WTC11 (cell line): ENCODE measurements around the gene ARHGAP25. TPM values are rescaled to one million over a fixed set of nuclear protein-coding genes. Genes with fewer than 3 reads are reported as not detected.

Experiments
- ATAC-seq: fragments of 200-7000 bp; cut with Tn5 transposase; 2 replicates; pipeline ENCODE4 v1.10.0; 2021; ENCODE audit warnings: mild to moderate bottlenecking, moderate library complexity
- CTCF ChIA-PET: fragments of 300-600 bp; sonication (Branson Sonifier 250); formaldehyde crosslinking; loops from one replicate; lab custom pipeline; 2021; ENCODE audit warnings: antibody characterized with exemption; lab: Charles Lee
- POLR2A ChIA-PET: fragments of 350-600 bp; sonication (Branson Sonifier 250); formaldehyde crosslinking; loops from one replicate; lab custom pipeline; 2021; ENCODE audit warnings: antibody characterized with exemption; lab: Charles Lee
- DNase-seq: peaks from one replicate; pipeline ENCODE4 v3.0.0; 2021; ENCODE audit warnings: low spot score
- H3K27ac Mint-ChIP-seq: 2 replicates; pipeline ENCODE4 v1.8.0; 2021; ENCODE audit warnings: mixed read lengths
- H3K27me3 Mint-ChIP-seq: 2 replicates; pipeline ENCODE4 v1.8.0; 2021; ENCODE audit warnings: low read depth, mild to moderate bottlenecking, moderate library complexity, mixed read lengths
- H3K36me3 Mint-ChIP-seq: 2 replicates; pipeline ENCODE4 v1.8.0; 2021; ENCODE audit warnings: mixed read lengths
- H3K4me1 Mint-ChIP-seq: 2 replicates; pipeline ENCODE4 v1.8.0; 2022; ENCODE audit warnings: mixed read lengths
- H3K4me3 Mint-ChIP-seq: 2 replicates; pipeline ENCODE4 v1.8.0; 2021; ENCODE audit warnings: mild to moderate bottlenecking, moderate library complexity, mixed read lengths
- H3K9me3 Mint-ChIP-seq: 2 replicates; pipeline ENCODE4 v1.8.0; 2021; ENCODE audit warnings: mixed read lengths
- AFF4 ChIP-seq: sonication (generic); formaldehyde crosslinking; IDR thresholded peaks from 2 replicates; pipeline ENCODE4 v1.8.1; 2023; ENCODE audit warnings: mild to moderate bottlenecking, missing genetic modification reagents, borderline replicate concordance
- AR ChIP-seq: fragments of 250-450 bp; sonication (Bioruptor Pico); IDR thresholded peaks from 2 replicates; pipeline ENCODE4 v1.9.0; 2021; ENCODE audit warnings: mild to moderate bottlenecking
- ATF2 ChIP-seq: sonication (generic); formaldehyde crosslinking; IDR thresholded peaks from 2 replicates; pipeline ENCODE4 v1.8.1; 2022; ENCODE audit warnings: low read depth, missing genetic modification reagents, borderline replicate concordance
- ATF6 ChIP-seq: sonication (generic); formaldehyde crosslinking; IDR thresholded peaks from 2 replicates; pipeline ENCODE4 v1.8.1; 2023; ENCODE audit warnings: mild to moderate bottlenecking, missing genetic modification reagents
- E2F5 ChIP-seq: sonication (generic); formaldehyde crosslinking; IDR thresholded peaks from 2 replicates; pipeline ENCODE4 v1.8.1; 2022; ENCODE audit warnings: mild to moderate bottlenecking, moderate library complexity, missing genetic modification reagents
- ETV6 ChIP-seq: sonication (generic); formaldehyde crosslinking; IDR thresholded peaks from 2 replicates; pipeline ENCODE4 v1.8.1; 2022; ENCODE audit warnings: mild to moderate bottlenecking, missing genetic modification reagents
- HMGA2 ChIP-seq: fragments of 250-450 bp; sonication (Bioruptor Pico); IDR thresholded peaks from 2 replicates; pipeline ENCODE4 v1.4.0; 2021; ENCODE audit warnings: mild to moderate bottlenecking, moderate library complexity
- NFYB ChIP-seq: sonication (generic); formaldehyde crosslinking; conservative IDR thresholded peaks from 2 replicates; pipeline ENCODE4 v1.8.0; 2022; ENCODE audit warnings: low read depth, missing genetic modification reagents
- PREB ChIP-seq: sonication (generic); formaldehyde crosslinking; IDR thresholded peaks from 2 replicates; pipeline ENCODE4 v1.8.1; 2022; ENCODE audit warnings: mild to moderate bottlenecking, missing genetic modification reagents, moderate library complexity, borderline replicate concordance
- SMAD3 ChIP-seq: sonication (generic); formaldehyde crosslinking; IDR thresholded peaks from 2 replicates; pipeline ENCODE4 v1.8.0; 2022; ENCODE audit warnings: missing genetic modification reagents, mild to moderate bottlenecking, borderline replicate concordance
- STAT6 ChIP-seq: sonication (generic); formaldehyde crosslinking; conservative IDR thresholded peaks from 2 replicates; pipeline ENCODE4 v1.8.1; 2023; ENCODE audit warnings: mild to moderate bottlenecking, low read depth, missing genetic modification reagents, moderate library complexity
- TEAD4 ChIP-seq: sonication (generic); formaldehyde crosslinking; IDR thresholded peaks from 2 replicates; pipeline ENCODE4 v1.8.0; 2022; ENCODE audit warnings: mild to moderate bottlenecking, missing genetic modification reagents
- ZMAT4 ChIP-seq: fragments of 250-450 bp; sonication (Bioruptor Pico); IDR thresholded peaks from 2 replicates; pipeline ENCODE4 v1.9.0; 2021; ENCODE audit warnings: mild to moderate bottlenecking
- ZNF121 ChIP-seq: sonication (generic); formaldehyde crosslinking; IDR thresholded peaks from 2 replicates; pipeline ENCODE4 v1.8.0; 2023; ENCODE audit warnings: missing genetic modification reagents
- ZNF263 ChIP-seq: sonication (generic); formaldehyde crosslinking; IDR thresholded peaks from 2 replicates; pipeline ENCODE4 v1.8.1; 2022; ENCODE audit warnings: low read depth, mild to moderate bottlenecking, moderate library complexity, missing genetic modification reagents
- ZNF423 ChIP-seq: fragments of 250-450 bp; sonication (Bioruptor Pico); IDR thresholded peaks from 2 replicates; pipeline ENCODE4 v2.1.2; 2022; ENCODE audit warnings: mild to moderate bottlenecking, moderate library complexity
- ZNF512 ChIP-seq: sonication (generic); formaldehyde crosslinking; IDR thresholded peaks from 2 replicates; pipeline ENCODE4 v1.8.1; 2022; ENCODE audit warnings: missing genetic modification reagents, borderline replicate concordance
- total RNA-seq: library from RNA; stranded (reverse); gene quantifications from 3 replicates; pipeline ENCODE4 v1.2.3, GENCODE V29; 2021

Gene ARHGAP25
- total RNA-seq, 1 experiment from 2014 or later = 2.9 TPM

- no peak for TF ChIP-seq ETV6 (CRISPR knock-in tag)
- TF ChIP-seq TEAD4 (CRISPR knock-in tag) = no peak
Measured at GRCh38 chr2:68733365-68733764, 1.2 kb upstream of the ARHGAP25 start (continued).

- POLR2A ChIA-PET = no interaction called here
- CTCF ChIA-PET = interaction anchor here (0.7 to 1.6 kb wide), 4 partner anchors 12 to 247 kb away, joined by 3 to 7 read pairs (median 4); no protein-coding TSS in a partner anchor
- DNase-seq = no peak
- Mint-ChIP-seq H3K36me3 (no peaks in the 10 kb centered on the region), H3K27me3 (no peaks in the 10 kb centered on the region), H3K27ac (no peak overlapping the region), H3K4me1 (peaks cover 20% of the 10 kb centered on the region), H3K4me3 (no peak overlapping the region), H3K9me3 (no peaks in the 10 kb centered on the region)
- ATAC-seq = no peak
- TF ChIP-seq ATF2 (CRISPR knock-in tag) (no peak), ATF6 (no peak), ZMAT4 (CRISPR knock-in tag) (no peak), ZNF512 (CRISPR knock-in tag) (no peak), HMGA2 (CRISPR knock-in tag) (no peak), ZNF423 (CRISPR knock-in tag) (no peak), STAT6 (CRISPR knock-in tag) (no peak), AFF4 (CRISPR knock-in tag) (no peak), SMAD3 (CRISPR knock-in tag) (no peak), NFYB (CRISPR knock-in tag) (no peak), ZNF263 (CRISPR knock-in tag) (no peak), PREB (CRISPR knock-in tag) (no peak), ZNF121 (CRISPR knock-in tag) (no peak), AR (no peak), E2F5 (CRISPR knock-in tag) (no peak)
Measured at GRCh38 chr2:68734176-68734575, 435 bp upstream of the ARHGAP25 start.
